ENCODE data around the gene CRCP. TPM values are rescaled to one million over a fixed set of nuclear protein-coding genes. Genes with fewer than 3 reads are reported as not detected.

The CRCP gene
- total RNA-seq, 1 donor from 2014 or later, result 56.5 TPM

DNA sequence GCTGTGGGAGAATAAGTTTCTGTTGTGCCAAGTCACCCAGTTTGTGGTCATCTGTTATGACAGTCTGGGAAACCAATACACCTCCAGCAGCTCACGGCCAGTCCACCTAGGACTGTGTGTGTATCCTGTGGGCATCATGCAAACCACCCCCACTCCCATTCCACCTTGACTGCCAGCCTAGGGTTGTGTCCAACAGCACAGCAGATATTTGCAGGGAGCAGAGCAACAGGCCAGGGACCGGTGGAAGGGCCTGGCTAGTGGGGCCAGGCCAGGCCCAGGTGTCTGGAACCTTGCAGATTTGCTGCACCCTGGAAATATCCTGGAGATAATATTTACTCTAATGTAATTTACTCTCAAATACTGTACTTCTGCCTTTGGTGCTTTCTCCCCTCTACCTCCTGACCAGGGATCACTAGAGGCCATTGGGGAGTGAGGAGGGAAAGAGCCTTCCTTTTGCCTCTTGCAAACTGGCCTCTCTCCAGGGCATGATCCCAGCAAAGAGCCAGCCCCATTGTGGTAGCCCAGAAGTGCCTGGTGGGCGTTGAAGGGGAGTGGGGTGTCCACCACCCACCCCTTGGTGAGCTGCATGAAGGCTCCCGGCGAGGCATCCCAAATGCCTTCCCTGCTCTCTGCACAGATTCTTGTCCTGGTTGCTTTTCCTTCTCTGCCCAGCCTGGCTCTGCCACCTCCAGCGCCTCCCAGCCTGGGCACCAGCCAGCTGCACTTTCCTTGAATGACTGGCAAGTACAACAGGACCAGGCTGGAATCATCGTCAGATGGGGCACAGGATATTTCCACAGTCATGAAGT is 75.3 kb downstream of the CRCP start:
- Histone ChIP-seq H3K4me1 (peaks cover 5% of the 10 kb centered on the region), H3K4me3 (no peak overlapping the region), H3K27ac (no peak overlapping the region), H3K36me3 (no peaks in the 10 kb centered on the region), H3K27me3 (no peaks in the 10 kb centered on the region), H3K9me3 (no peaks in the 10 kb centered on the region)
- TF ChIP-seq POLR2AphosphoS5 (IDR thresholded peaks at IDR 0.05; ENCODE audit: insufficient read depth in 1 of 2, low read depth in 1 of 2) (no peak), POLR2A (IDR thresholded peaks at IDR 0.05) (no peak)
- TF ChIP-seq, protein P1, sequence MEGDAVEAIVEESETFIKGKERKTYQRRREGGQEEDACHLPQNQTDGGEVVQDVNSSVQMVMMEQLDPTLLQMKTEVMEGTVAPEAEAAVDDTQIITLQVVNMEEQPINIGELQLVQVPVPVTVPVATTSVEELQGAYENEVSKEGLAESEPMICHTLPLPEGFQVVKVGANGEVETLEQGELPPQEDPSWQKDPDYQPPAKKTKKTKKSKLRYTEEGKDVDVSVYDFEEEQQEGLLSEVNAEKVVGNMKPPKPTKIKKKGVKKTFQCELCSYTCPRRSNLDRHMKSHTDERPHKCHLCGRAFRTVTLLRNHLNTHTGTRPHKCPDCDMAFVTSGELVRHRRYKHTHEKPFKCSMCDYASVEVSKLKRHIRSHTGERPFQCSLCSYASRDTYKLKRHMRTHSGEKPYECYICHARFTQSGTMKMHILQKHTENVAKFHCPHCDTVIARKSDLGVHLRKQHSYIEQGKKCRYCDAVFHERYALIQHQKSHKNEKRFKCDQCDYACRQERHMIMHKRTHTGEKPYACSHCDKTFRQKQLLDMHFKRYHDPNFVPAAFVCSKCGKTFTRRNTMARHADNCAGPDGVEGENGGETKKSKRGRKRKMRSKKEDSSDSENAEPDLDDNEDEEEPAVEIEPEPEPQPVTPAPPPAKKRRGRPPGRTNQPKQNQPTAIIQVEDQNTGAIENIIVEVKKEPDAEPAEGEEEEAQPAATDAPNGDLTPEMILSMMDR (IDR thresholded peaks at IDR 0.05), result no peak
- no peak for DNase-seq (ENCODE audit: extremely low spot score in 2 of 2)
- intact Hi-C loops (cut with DNase I), result no loop called here

DNA sequence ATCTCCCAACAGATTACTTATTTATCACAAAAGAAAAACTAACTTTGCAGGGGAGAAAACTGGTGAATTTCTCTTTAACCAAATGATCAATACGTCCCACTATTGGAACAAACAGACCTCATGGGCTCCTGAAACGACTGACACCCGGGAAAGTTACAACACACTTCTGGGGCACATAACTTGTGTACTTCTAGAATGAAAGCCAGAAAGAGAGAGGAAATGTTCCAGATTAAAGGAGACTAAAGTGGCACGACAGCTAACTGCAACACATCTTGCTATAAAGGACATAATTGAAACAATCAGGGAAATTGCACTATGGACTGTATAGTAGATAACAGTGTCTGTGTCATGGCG is 75.8 kb downstream of the CRCP start:
- H3K4me3 ChIP-seq, result no peak overlapping the region
- no peak for DNase-seq (ENCODE audit: extremely low spot score in 2 of 2)
- no peak overlapping the region for H3K27ac ChIP-seq
- TF ChIP-seq POLR2A (IDR thresholded peaks at IDR 0.05) (no peak), POLR2AphosphoS5 (IDR thresholded peaks at IDR 0.05; ENCODE audit: insufficient read depth in 1 of 2, low read depth in 1 of 2) (no peak)
- TF ChIP-seq, protein P1 (IDR thresholded peaks at IDR 0.05), result no peak
- peaks cover 5% of the 10 kb centered on the region for H3K4me1 ChIP-seq
- H3K27me3 ChIP-seq, result no peaks in the 10 kb centered on the region
- intact Hi-C loops (cut with DNase I), result no loop called here
- H3K36me3 ChIP-seq, result no peaks in the 10 kb centered on the region
- H3K9me3 ChIP-seq, result no peaks in the 10 kb centered on the region

DNA sequence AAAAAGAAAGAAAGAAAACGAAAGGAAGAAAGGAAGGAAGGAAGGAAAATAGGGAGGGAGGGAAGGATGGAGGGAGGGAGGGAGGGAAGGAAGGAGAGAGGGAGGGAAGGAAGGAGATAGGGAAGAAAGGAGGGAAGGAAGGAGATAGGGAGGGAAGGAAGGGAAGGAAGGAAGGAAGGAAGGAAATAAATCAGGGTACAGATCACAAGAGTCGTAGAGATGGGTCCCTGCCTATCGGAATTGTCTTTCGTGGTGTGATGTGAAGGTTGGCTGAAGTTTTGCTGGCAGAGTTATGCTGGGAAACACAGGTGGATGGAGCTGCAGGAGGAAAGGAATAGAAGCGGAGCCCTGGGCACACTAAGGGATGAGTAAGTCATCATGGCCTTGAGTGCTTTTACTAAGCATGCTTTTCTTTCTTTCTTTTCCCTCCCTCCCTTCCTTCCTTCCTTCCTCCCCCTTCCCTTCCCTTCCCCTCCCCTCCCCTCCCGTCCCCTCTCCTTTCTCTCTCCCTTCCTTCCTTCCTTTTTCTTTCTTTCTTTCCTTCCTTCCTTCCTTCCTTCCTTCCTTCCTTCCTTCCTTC is 78.6 kb downstream of the CRCP start:
- Histone ChIP-seq H3K27ac (no peak overlapping the region), H3K4me1 (no peaks in the 10 kb centered on the region), H3K27me3 (no peaks in the 10 kb centered on the region), H3K36me3 (no peaks in the 10 kb centered on the region), H3K4me3 (no peak overlapping the region), H3K9me3 (no peaks in the 10 kb centered on the region)
- TF ChIP-seq POLR2A (IDR thresholded peaks at IDR 0.05), result no peak
- TF ChIP-seq, protein P1 (IDR thresholded peaks at IDR 0.05), result no peak
- no peak for DNase-seq (ENCODE audit: extremely low spot score in 2 of 2)
- intact Hi-C loops (cut with DNase I), result no loop called here

DNA sequence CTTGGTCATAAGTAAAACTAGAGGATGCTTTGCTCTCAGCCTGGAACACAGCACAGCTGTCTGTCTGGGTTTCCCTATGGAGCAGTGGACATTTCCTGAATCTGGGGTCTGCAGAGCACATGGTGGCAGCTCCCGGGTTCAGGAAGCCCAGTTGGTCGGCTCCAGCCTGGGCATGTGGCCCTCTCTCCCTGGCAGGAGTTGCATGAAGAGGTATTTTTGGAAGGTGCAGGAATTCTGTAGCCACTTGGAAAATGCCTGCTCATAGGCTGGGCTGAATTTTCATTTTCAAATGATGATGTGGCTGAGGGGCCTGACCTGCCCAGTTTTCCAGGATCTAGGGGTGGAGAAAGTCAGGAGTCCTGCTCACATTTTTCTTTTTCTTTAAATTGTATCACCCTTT is 83.8 kb downstream of the CRCP start:
- Histone ChIP-seq H3K9me3 (no peaks in the 10 kb centered on the region), H3K4me1 (no peaks in the 10 kb centered on the region), H3K27ac (no peak overlapping the region), H3K36me3 (no peaks in the 10 kb centered on the region), H3K27me3 (no peaks in the 10 kb centered on the region), H3K4me3 (no peak overlapping the region)
- no peak for DNase-seq (ENCODE audit: extremely low spot score in 2 of 2)
- TF ChIP-seq POLR2A (IDR thresholded peaks at IDR 0.05), result no peak
- TF ChIP-seq, protein P1 (IDR thresholded peaks at IDR 0.05), result no peak
- no peak for TF ChIP-seq POLR2AphosphoS5 (IDR thresholded peaks at IDR 0.05; ENCODE audit: insufficient read depth in 1 of 2, low read depth in 1 of 2)
- intact Hi-C loops (cut with DNase I), result no loop called here

DNA sequence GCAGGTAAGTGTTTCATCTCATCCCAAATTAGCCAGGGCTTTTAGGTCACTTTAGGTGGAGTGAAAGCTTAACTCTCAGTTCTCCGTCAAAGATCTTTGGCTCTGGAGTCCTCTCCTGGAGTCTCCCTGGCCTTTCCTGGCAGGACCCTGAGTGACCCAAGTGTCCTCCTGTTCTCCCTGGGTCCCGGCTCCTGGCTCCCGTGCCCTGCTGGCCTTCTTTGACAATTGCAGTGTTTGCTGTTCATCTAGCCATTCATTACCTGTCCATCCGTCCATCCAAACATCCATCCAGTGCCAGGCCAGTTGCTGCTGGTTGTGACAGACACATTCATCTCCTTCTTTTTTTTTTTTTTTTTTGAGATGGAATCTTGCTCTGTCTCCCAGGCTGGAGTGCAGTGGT is 84.3 kb downstream of the CRCP start:
- H3K27me3 ChIP-seq, result no peaks in the 10 kb centered on the region
- no peak overlapping the region for H3K27ac ChIP-seq
- no peaks in the 10 kb centered on the region for H3K4me1 ChIP-seq
- no peak overlapping the region for H3K4me3 ChIP-seq
- intact Hi-C loops (cut with DNase I), result no loop called here
- DNase-seq (ENCODE audit: extremely low spot score in 2 of 2), result no peak
- TF ChIP-seq, protein P1 (IDR thresholded peaks at IDR 0.05), result no peak
- TF ChIP-seq POLR2AphosphoS5 (IDR thresholded peaks at IDR 0.05; ENCODE audit: insufficient read depth in 1 of 2, low read depth in 1 of 2) (no peak), POLR2A (IDR thresholded peaks at IDR 0.05) (no peak)
- no peaks in the 10 kb centered on the region for H3K9me3 ChIP-seq
- H3K36me3 ChIP-seq, result no peaks in the 10 kb centered on the region
